SJSA1 (cell line): ENCODE measurements around the gene SP1. TPM values are rescaled to one million over a fixed set of nuclear protein-coding genes. Genes with fewer than 3 reads are reported as not detected.
"Not testable (repeated sequence)": the region's sequence is repeated elsewhere in the genome, so short reads cannot be mapped to it uniquely, and the experiment has no call there.

Source experiments
- DNase-seq, 2 experiments: peaks; one replicate each; pipeline ENCODE4 v3.0.0-alpha.2; 2015 to 2020; ENCODE audit warnings: low spot score in 2 of 2, low read depth in 1 of 2
- H3K27ac ChIP-seq: fragments of 250-450 bp; sonication (Bioruptor Pico); 2 replicates; pipeline ENCODE4 v1.5.1; 2020; ENCODE audit warnings: mild to moderate bottlenecking, moderate library complexity
- H3K27me3 ChIP-seq: fragments of 250-450 bp; sonication (Bioruptor Pico); replicated peaks from 2 replicates; pipeline ENCODE4 v1.5.1; 2020; ENCODE audit warnings: mild to moderate bottlenecking, moderate library complexity
- H3K36me3 ChIP-seq: fragments of 250-450 bp; sonication (Bioruptor Pico); 2 replicates; pipeline ENCODE4 v1.5.1; 2020; ENCODE audit warnings: mild to moderate bottlenecking
- H3K4me1 ChIP-seq: fragments of 250-450 bp; sonication (Bioruptor Pico); replicated peaks from 2 replicates; pipeline ENCODE4 v1.6.1; 2021; ENCODE audit warnings: mild to moderate bottlenecking
- H3K4me3 ChIP-seq: fragments of 250-450 bp; sonication (Bioruptor Pico); 2 replicates; pipeline ENCODE4 v1.5.1; 2020; ENCODE audit warnings: mild to moderate bottlenecking
- H3K9me3 ChIP-seq: fragments of 250-450 bp; sonication (Bioruptor Pico); replicated peaks from 2 replicates; pipeline ENCODE4 v1.5.1; 2020; ENCODE audit warnings: mild to moderate bottlenecking
- total RNA-seq: library from RNA; depleted of rRNA; stranded (reverse); fragments of >200 nt; shearing (Covaris generic); gene quantifications from 2 replicates; pipeline ENCODE4 v1.2.3, GENCODE V29; 2014; rRNA removed

Gene SP1
- 19.8 and 33.9 TPM in 2 replicates for total RNA-seq

DNA sequence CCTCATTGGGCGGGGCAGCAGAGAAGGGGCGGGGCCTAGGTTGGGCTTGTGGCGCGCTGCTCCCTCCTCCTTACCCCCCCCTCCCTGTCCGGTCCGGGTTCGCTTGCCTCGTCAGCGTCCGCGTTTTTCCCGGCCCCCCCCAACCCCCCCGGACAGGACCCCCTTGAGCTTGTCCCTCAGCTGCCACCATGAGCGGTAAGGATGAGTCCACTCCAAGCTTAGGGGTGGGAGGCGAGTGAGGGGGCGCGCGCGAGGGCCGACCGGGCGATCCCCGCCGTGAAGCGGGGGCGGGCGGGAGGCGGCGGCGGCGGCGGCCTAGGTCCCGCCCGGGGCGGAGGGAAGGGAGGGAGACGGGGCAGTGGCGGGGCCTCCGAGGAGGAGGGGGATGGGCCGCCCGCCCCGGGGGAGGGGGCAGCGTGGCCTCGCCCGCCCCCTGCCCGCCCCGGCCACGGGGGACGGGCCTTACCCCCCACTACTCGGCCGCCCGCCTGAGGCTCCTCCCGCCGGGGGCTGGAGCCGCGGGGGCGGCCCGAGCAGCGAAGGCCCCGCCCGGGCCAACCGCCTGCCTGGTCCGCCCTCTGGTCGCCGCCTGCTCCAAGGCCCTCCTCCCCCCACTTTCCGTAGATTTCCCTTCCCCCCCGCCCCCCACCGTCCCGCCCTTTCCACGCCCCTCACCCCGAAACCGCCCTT is at the start of gene SP1:
TSS of gene SP1 (plus strand) at position 73 of the 690 bp plus-strand sequence. CDS start at position 189, 116 bp downstream.
- H3K36me3 ChIP-seq: peaks cover 38% of the 10 kb centered on the region
- H3K4me3 ChIP-seq: peak within 1 kb of the TSS; percentile 60
- H3K27ac ChIP-seq: peak within 1 kb of the TSS; percentile 93
- H3K9me3 ChIP-seq: no peaks in the 10 kb centered on the region
- DNase-seq: peak; percentile 84 to 92
- H3K4me1 ChIP-seq: peaks cover 23% of the 10 kb centered on the region
- no peaks in the 10 kb centered on the region for H3K27me3 ChIP-seq

DNA sequence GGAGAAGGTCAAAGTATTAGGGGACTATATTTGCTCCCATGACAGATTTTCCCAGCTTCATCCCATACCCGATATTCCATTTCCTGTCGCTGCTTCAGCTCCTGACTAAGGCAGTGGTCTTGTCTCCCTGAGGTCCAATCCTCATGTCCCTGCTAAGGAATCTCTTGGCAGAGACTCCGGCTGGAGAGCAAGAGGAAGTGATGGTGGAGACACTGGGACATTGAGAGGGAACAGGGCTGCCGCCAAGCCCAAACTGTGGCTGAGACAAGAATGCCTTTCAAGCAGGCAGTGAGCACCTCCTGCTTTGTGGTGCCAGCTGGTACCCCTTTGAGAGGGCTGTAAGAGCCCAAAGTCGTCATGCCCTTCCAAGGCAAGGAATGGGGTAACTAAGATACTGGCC is 49.3 kb upstream of the SP1 start:
- Histone ChIP-seq H3K27ac (no peak overlapping the region), H3K9me3 (no peaks in the 10 kb centered on the region), H3K4me1 (peaks cover 5% of the 10 kb centered on the region), H3K4me3 (no peak overlapping the region), H3K27me3 (no peaks in the 10 kb centered on the region), H3K36me3 (no peaks in the 10 kb centered on the region)
- DNase-seq: no peak

DNA sequence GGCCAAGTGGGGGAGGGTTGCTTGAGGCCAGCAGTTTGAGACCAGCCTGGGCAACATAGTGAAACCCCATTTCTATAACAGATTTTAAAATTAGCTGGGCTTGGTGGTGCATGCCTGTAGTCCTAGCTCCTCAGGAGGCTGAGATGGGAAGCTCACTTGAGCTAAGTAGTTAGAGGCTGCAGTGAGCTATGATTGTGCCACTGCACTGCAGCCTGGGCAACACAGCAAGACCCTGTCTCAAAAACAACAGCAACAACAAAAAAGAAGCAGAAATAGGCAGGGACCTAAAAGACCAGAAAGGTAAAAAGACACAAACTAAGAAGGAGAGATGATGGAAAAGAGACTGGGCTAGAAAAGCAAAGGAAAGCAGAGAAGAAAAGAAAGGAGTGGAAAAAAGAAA is 47.6 kb upstream of the SP1 start:
- H3K4me3 ChIP-seq, H3K4me1 ChIP-seq, H3K27ac ChIP-seq, DNase-seq, H3K9me3 ChIP-seq, H3K36me3 ChIP-seq, H3K27me3 ChIP-seq: not testable (repeated sequence)

DNA sequence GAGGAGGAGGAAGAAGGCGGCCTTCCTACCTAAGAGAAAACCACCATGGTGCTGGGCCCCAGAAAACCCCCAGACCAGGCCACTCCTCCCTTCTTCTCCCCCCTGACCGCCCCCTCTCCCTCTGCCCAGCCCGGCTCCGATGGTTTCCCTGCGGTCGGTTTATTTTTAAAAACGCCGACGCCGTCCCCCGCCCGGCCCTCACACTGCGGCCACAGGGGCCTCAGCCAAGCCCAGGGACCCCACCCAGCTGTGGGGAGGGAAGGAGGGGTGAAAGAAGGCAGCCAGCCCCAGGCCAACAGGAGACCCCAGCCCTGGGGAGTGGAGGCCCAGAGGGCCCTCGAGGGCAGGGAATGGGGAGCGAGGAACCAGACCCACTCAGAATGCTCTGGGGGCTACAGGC is 47.2 kb upstream of the SP1 start:
- Histone ChIP-seq H3K4me1 (no peaks in the 10 kb centered on the region), H3K36me3 (no peaks in the 10 kb centered on the region), H3K27ac (no peak overlapping the region), H3K4me3 (no peak overlapping the region), H3K9me3 (no peaks in the 10 kb centered on the region), H3K27me3 (peaks cover 4% of the 10 kb centered on the region)
- no peak for DNase-seq

DNA sequence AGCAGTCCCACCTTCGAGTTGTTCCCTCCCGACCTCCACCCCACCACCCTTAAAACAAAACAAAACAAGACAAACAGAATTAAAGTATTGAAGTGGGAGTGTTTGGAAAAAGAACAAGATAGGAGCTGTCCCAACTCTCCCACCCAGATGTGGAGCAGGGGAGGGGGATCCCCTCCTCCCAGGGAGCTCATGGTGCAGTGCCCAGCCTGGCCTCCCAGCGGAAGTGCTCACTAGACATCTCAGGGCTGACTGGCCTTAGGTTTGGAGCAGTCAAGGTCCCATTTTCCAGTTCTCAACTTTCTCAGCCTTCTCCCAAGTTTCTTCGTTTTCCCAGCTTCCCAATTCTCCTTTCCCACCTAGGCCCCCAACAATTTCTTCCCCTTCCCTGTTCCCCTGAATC is 46.7 kb upstream of the SP1 start:
- no peak for DNase-seq

DNA sequence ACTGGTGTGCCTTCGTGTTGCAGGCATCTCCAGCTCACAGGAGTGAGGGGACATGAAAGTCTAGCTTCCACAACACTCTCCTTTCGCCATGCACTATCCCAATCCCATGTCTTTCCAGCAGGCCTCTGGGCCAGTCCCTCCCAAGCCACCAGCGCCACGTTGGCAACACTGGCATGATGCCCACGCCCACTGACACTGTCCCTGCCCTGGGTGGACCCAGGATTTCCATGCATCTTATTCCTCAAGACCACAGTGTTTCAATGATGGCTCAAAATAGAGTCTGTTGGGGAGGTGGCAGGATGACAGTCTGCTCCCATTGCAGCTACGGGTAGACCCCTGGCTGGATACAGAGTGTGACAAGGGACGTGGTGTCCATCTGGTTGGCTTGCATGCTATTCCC is 46.1 kb upstream of the SP1 start:
- Histone ChIP-seq H3K36me3 (no peaks in the 10 kb centered on the region), H3K4me3 (no peak overlapping the region), H3K27me3 (peaks cover 8% of the 10 kb centered on the region), H3K27ac (no peak overlapping the region), H3K4me1 (peaks cover 4% of the 10 kb centered on the region; the same call in 1 of the 2 replicates), H3K9me3 (no peaks in the 10 kb centered on the region)
- no peak for DNase-seq

More for the DNA sequence above, 46.7 kb upstream of the SP1 start:
- no peak overlapping the region for H3K4me3 ChIP-seq
- peaks cover 4% of the 10 kb centered on the region for H3K27me3 ChIP-seq
- H3K9me3 ChIP-seq: no peaks in the 10 kb centered on the region
- no peaks in the 10 kb centered on the region for H3K36me3 ChIP-seq
- H3K4me1 ChIP-seq: no peaks in the 10 kb centered on the region
- H3K27ac ChIP-seq: no peak overlapping the region

DNA sequence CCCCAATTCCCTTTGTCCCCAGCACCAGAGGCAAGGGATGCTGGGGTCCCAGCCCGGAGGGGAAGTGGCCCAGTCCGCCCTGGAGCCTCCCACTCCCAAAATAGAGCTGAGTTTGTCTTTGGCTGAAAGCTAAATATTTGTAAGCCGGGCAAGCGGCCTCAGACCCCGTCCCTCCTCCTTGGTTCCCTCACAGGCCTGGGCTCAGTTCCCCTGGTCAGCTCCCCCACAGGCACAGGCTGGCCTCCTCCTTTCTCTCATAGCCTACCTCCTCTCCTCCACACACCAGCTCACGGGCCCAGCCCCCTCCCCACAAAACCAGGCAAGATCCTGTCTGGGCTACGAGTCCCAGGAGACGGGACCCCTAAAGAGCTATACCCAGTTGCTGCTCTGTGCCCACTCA is 45.2 kb upstream of the SP1 start:
- H3K36me3 ChIP-seq: no peaks in the 10 kb centered on the region
- H3K4me3 ChIP-seq: no peak overlapping the region
- no peak overlapping the region for H3K27ac ChIP-seq
- DNase-seq: no peak
- peaks cover 4% of the 10 kb centered on the region; the same call in 1 of the 2 replicates for H3K4me1 ChIP-seq
- no peaks in the 10 kb centered on the region for H3K9me3 ChIP-seq
- peaks cover 8% of the 10 kb centered on the region for H3K27me3 ChIP-seq

DNA sequence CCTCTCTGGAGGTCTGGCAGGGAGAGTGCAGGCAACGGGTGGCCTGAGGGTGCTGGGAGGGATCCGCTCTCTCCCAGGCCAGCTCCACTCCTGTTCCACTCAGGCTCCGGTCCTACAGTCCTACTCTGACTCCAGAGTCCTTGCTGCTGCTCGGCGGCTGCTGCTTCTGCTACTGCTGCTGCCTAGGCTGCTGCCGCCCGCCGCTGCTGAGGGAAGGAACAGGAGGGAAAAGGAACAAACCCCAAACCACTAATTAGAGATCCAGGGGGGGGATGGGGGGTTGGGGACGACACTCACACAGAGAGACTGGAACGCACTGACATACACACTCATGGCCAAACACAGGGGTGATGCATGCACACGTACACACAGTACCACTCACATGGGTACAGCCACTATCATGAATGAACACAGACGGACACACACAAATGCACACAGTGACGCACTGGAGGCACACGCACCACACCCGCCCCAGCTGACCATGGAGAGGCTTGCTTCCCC is 43.7 kb upstream of the SP1 start, which contains the start of gene SP7:
TSS of gene SP7 (minus strand) at position 174 of the 501 bp plus-strand sequence. CDS start 708 bp downstream, outside the sequence.
- Histone ChIP-seq H3K4me3 (no peak within 1 kb of the TSS), H3K36me3 (no peaks in the 10 kb centered on the region), H3K4me1 (peaks cover 4% of the 10 kb centered on the region; the same call in 1 of the 2 replicates), H3K27me3 (peaks cover 8% of the 10 kb centered on the region), H3K27ac (no peak within 1 kb of the TSS), H3K9me3 (no peaks in the 10 kb centered on the region)
- no peak for DNase-seq

DNA sequence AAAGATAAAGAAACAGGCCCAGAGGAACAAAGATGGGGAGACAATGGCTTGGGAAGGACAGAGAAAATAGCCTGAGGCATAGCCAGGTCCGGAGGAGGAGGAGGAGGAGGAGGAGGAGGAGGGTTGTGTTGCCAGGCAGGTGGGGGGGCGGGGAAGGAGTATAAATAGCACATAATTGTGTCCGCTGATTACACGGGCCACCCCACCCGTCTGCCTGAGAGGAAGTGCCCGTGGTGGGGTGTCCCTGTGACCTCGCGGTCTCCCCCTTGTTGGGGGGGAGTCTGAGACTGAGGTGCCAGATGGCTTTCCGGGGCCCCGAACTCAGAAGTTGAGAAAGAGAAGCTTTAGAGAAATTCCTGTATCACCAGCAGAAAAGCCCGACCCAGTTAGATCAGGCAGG is 42.0 kb upstream of the SP1 start:
- Histone ChIP-seq H3K4me3 (no peak overlapping the region), H3K9me3 (no peaks in the 10 kb centered on the region), H3K27me3 (peaks cover 8% of the 10 kb centered on the region), H3K36me3 (no peaks in the 10 kb centered on the region), H3K4me1 (peaks cover 4% of the 10 kb centered on the region; the same call in 1 of the 2 replicates), H3K27ac (no peak overlapping the region)
- DNase-seq: no peak

DNA sequence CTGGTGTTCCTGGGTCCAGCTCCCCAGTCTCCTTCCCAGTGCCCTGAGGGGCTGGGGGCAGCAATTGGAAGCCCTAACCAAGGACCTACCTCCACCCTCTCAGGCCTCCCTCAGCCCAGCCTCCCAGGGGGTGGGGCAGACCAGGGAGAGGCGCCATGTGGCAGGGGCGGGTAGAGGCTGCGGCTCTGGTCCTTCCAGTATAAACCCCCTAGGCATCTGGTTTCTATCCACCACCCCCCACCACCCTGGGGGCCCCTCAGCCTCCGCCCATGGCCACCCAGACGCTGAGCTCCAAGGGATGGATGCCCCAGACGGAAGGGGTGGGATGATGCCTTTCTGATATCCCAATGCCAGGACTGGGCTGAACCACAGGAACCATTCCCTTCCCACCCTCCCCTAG is 41.1 kb upstream of the SP1 start:
- peaks cover 8% of the 10 kb centered on the region for H3K27me3 ChIP-seq
- H3K9me3 ChIP-seq: no peaks in the 10 kb centered on the region
- no peak for DNase-seq
- H3K4me1 ChIP-seq: peaks cover 4% of the 10 kb centered on the region; the same call in 1 of the 2 replicates
- no peak overlapping the region for H3K4me3 ChIP-seq
- no peaks in the 10 kb centered on the region for H3K36me3 ChIP-seq
- no peak overlapping the region for H3K27ac ChIP-seq

DNA sequence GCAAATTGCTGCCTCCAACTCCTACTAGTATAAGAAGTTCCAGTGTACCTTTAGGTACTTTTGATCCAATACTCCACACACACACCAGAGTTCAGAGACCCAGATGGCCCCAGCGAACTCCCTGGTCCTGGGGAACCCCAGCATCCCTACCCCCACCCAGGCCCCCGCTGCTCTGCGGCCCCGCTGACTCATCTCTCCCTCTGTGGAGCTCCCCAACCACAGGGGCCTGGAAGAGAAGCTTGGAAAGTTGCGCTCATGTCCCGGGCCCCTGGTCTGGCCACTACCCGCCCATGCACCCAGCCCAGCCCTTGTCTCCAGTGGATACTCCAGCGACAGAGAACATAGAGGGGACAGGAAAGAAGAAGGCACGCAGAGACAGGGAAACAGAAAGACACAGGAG is 39.6 kb upstream of the SP1 start:
- Histone ChIP-seq H3K27me3 (peaks cover 8% of the 10 kb centered on the region), H3K36me3 (no peaks in the 10 kb centered on the region), H3K4me1 (peaks cover 6% of the 10 kb centered on the region), H3K9me3 (no peaks in the 10 kb centered on the region), H3K4me3 (no peak overlapping the region), H3K27ac (no peak overlapping the region)
- no peak for DNase-seq

DNA sequence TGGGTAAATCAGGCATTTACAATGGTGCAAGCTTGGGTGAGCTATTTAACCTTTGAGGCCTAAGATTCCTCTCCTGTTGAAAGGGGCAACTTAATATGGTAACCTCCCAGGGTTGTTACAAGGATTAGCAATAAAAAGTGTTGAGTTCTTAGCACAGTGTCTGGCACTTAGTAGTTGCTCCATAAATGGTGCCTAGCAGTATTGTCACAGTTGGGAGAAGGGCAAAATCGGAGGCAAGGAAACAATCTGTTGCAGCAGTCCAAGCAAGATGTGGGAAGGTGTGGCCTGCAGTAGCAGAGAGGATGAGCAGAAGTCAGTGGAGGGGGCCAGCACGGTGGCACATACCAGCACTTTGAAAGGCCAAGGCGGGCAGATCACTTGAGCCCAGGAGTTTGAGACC is 36.5 kb upstream of the SP1 start:
- Histone ChIP-seq H3K9me3 (no peaks in the 10 kb centered on the region), H3K27me3 (0 out of 2 replicates have a peak, but pooled peaks cover 4% of the 10 kb centered on the region), H3K36me3 (no peaks in the 10 kb centered on the region), H3K27ac (no peak overlapping the region), H3K4me3 (no peak overlapping the region), H3K4me1 (peaks cover 14% of the 10 kb centered on the region)
- DNase-seq: no peak

DNA sequence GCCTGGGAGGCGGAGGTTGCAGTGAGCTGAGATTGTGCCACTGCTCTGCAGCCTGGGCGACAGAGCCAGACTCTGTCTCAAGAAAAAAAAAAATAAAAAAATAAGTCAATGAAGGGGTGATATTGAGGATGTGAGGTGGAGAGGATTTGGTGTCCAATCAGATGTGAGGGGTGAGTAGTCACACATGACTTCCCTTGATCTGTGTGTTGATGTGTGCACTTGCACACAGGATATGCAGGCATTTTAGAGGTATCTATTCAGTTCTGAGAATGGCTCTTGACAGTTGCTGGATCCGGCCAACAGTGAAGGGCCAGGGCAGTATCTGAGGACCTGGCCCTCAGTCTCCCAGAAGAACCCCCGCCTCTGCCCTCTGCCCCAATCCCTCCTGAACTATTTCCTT is 36.0 kb upstream of the SP1 start:
- Histone ChIP-seq H3K27me3 (no peaks in the 10 kb centered on the region), H3K9me3 (no peaks in the 10 kb centered on the region), H3K36me3 (no peaks in the 10 kb centered on the region), H3K27ac (no peak overlapping the region), H3K4me1 (peaks cover 10% of the 10 kb centered on the region), H3K4me3 (no peak overlapping the region)
- DNase-seq: no peak

DNA sequence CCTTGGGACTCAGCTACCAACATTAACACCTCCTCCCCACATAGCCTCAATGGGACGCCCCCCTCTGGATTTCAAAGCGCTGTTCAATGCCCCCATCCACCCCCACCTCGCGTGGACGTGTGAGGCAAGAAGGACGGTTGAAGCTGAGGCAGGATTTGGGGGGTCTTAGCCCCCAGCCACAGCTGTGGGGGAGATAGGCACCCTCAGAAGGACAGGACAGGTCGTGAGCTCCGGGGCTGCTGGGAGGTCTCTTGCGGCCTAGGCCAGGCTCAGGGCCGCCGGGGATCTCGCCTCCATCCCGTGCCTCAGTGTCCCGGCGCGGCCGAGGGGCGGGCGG is 35.5 kb upstream of the SP1 start:
- no peaks in the 10 kb centered on the region for H3K36me3 ChIP-seq
- no peak overlapping the region for H3K27ac ChIP-seq
- no peak for DNase-seq
- H3K4me3 ChIP-seq: peak overlapping the region; percentile 49
- H3K9me3 ChIP-seq: no peaks in the 10 kb centered on the region
- H3K4me1 ChIP-seq: peaks cover 10% of the 10 kb centered on the region
- H3K27me3 ChIP-seq: no peaks in the 10 kb centered on the region
